T-helper 1 cell treated with Interleukin-12 subunit alpha and Interleukin-12 subunit beta and Interleukin-4 antibody, amounts not matched to agents 30 ng/mL and 1 ng/mL, for 36 hours (primary cell): ENCODE data around the gene ALDH9A1. TPM values are rescaled to one million over a fixed set of nuclear protein-coding genes. Genes with fewer than 3 reads are reported as not detected.
"Not testable (repeated sequence)": the region's sequence is repeated elsewhere in the genome, so short reads cannot be mapped to it uniquely, and the experiment has no call there.

Experiments used
- intact Hi-C: fragments of 100-400 bp; cut with micrococcal nuclease; formaldehyde crosslinking; loops from one replicate; pipeline ENCODE4 v1.15.1; 2024
- total RNA-seq: library from RNA; stranded (reverse); gene quantifications from 2 replicates; pipeline ENCODE4 v1.2.3, GENCODE V29; 2022

ALDH9A1 gene
- total RNA-seq, 1 donor from 2014 or later = 43.7 TPM

- intact Hi-C loops = no loop called here
Observed at GRCh38 chr1:165688046-165688445, 10.3 kb downstream of the ALDH9A1 start.

GRCh38 chr1:165686971-165687433 lies 11.4 kb downstream of the ALDH9A1 start:
- intact Hi-C loops = no loop called here

- intact Hi-C loops = no loop called here
Observed at GRCh38 chr1:165686121-165686970, 12.0 kb downstream of the ALDH9A1 start.

GRCh38 chr1:165683848-165684485 lies 14.4 kb downstream of the ALDH9A1 start:
- intact Hi-C loops = no loop called here

GRCh38 chr1:165680773-165681172 lies 17.6 kb downstream of the ALDH9A1 start:
- intact Hi-C loops = not testable (repeated sequence)

GRCh38 chr1:165680303-165680702 lies 18.1 kb downstream of the ALDH9A1 start:
- intact Hi-C loops = no loop called here

GRCh38 chr1:165679282-165680036 lies 18.9 kb downstream of the ALDH9A1 start:
- intact Hi-C loops = loop anchor here (5.0 kb wide), 1 partner anchor 47 kb away; the partner anchor contains the start of gene MGST3

GRCh38 chr1:165678509-165678908 lies 19.9 kb downstream of the ALDH9A1 start:
- intact Hi-C loops = loop anchor here (5.0 kb wide), 1 partner anchor 46 kb away; the partner anchor contains the start of gene MGST3

- intact Hi-C loops = loop anchor here (5.0 kb wide), 1 partner anchor 43 kb away; the partner anchor contains the start of gene MGST3
Observed at GRCh38 chr1:165675794-165676193, 22.6 kb downstream of the ALDH9A1 start.

GRCh38 chr1:165674599-165674998 lies 23.8 kb downstream of the ALDH9A1 start:
- intact Hi-C loops = no loop called here

- intact Hi-C loops = no loop called here
Observed at GRCh38 chr1:165671526-165671925, 26.8 kb downstream of the ALDH9A1 start.

GRCh38 chr1:165668184-165668583 lies 30.2 kb downstream of the ALDH9A1 start:
- intact Hi-C loops = no loop called here

- intact Hi-C loops = no loop called here
Observed at GRCh38 chr1:165666152-165666825, 32.1 kb downstream of the ALDH9A1 start.

- intact Hi-C loops = no loop called here
Observed at GRCh38 chr1:165662186-165662585, 36.2 kb downstream of the ALDH9A1 start.

- intact Hi-C loops = no loop called here
Observed at GRCh38 chr1:165661703-165662102, 36.7 kb downstream of the ALDH9A1 start.

- intact Hi-C loops = no loop called here
Observed at GRCh38 chr1:165659581-165659895, 38.8 kb downstream of the ALDH9A1 start.

GRCh38 chr1:165658766-165659580 lies 39.4 kb downstream of the ALDH9A1 start:
- intact Hi-C loops = not testable (repeated sequence)

GRCh38 chr1:165650981-165651625 lies 47.3 kb downstream of the ALDH9A1 start:
- intact Hi-C loops = no loop called here

- intact Hi-C loops = no loop called here
Observed at GRCh38 chr1:165648919-165649572, 49.3 kb downstream of the ALDH9A1 start.
